Spleen (tissue), 11 donors: ENCODE results near the gene S100A4. TPM values are rescaled to one million over a fixed set of nuclear protein-coding genes. Genes with fewer than 3 reads are reported as not detected.

Experiments
- DNase-seq: peaks from one replicate; pipeline ENCODE4 v3.0.0-alpha.2; 2020
- H3K27ac ChIP-seq, 8 donors: fragments of 200-600 bp; sonication (generic) in 7 of 8; 1 replicate in 4 of 8; 2 replicates in 4 of 8; pipeline versions ENCODE4 v1.5.0 to v1.8.0; 2016 to 2021; ENCODE audit warnings: inconsistent platforms in 4 of 8, mild to moderate bottlenecking in 4 of 8, moderate library complexity in 1 of 8
- H3K27me3 ChIP-seq, 7 donors: fragments of 200-600 bp; sonication (generic) in 6 of 7; replicated peaks in 1 of 7; 1 replicate in 4 of 7; 2 replicates in 3 of 7; pipeline versions ENCODE4 v1.5.0 to v1.8.0; 2016 to 2021; ENCODE audit warnings: inconsistent platforms in 3 of 7, mild to moderate bottlenecking in 1 of 7
- H3K36me3 ChIP-seq, 6 donors: fragments of 200-600 bp; sonication (generic) in 5 of 6; 1 replicate in 4 of 6; 2 replicates in 2 of 6; pipeline versions ENCODE4 v1.5.0 to v1.8.0; 2016 to 2021; ENCODE audit warnings: inconsistent platforms in 2 of 6
- H3K4me1 ChIP-seq, 6 donors: fragments of 200-600 bp; sonication (generic) in 5 of 6; 1 replicate in 3 of 6; 2 replicates in 3 of 6; pipeline versions ENCODE4 v1.5.0 to v1.8.0; 2016 to 2021; ENCODE audit warnings: inconsistent platforms in 3 of 6
- H3K4me3 ChIP-seq, 8 donors: fragments of 200-600 bp; sonication (generic) in 7 of 8; 1 replicate in 4 of 8; 2 replicates in 4 of 8; pipeline versions ENCODE4 v1.5.0 to v1.8.0; 2016 to 2021; ENCODE audit warnings: inconsistent platforms in 4 of 8, mild to moderate bottlenecking in 4 of 8, moderate library complexity in 2 of 8
- H3K9me3 ChIP-seq, 8 donors: fragments of 200-600 bp; sonication (generic) in 7 of 8; 1 replicate in 4 of 8; 2 replicates in 4 of 8; pipeline versions ENCODE4 v1.5.0 to v1.8.0; 2016 to 2021; ENCODE audit warnings: inconsistent platforms in 4 of 8
- POLR2A ChIP-seq, 3 donors: fragments of 450-650 bp; IDR thresholded peaks; one replicate each; pipeline ENCODE4 v1.5.1; 2017; ENCODE audit warnings: antibody characterized with exemption in 3 of 3, mild to moderate bottlenecking in 1 of 3
- POLR2AphosphoS5 ChIP-seq, 3 donors: sonication (generic); formaldehyde crosslinking; IDR thresholded peaks; one replicate each; pipeline ENCODE4 v1.5.1; 2017; ENCODE audit warnings: antibody characterized with exemption in 3 of 3
- WGBS, 5 donors: extraction: QIAGEN DNeasy Blood & Tissue Kit in 3 of 5; methylation state at CpG; one replicate each; pipeline versions ENCODE4 v1.1.5 to v1.1.7; 2013 to 2018; 5-methylcytosine and 5-hydroxymethylcytosine counted together
- intact Hi-C: fragments of 100-400 bp; cut with DNase I; formaldehyde crosslinking; loops from one replicate; pipeline ENCODE4 v1.15.0; 2023; ENCODE audit warnings: low total_unique reads
- polyA plus RNA-seq, 3 donors: library from polyadenylated mRNA; stranded (reverse); fragments of 200-250 nt; gene quantifications; one replicate each; pipeline ENCODE4 v1.2.1, GENCODE V29; 2013
- total RNA-seq, 7 donors: library from RNA; depleted of rRNA in 3 of 7; stranded (reverse); fragments of >200 nt in 3 of 7; fragmentation: NEBNext Ultra II Directional in 4 of 7; extraction: Animal tissue kit (Norgen Biotek cat#: 25700) in 4 of 7; gene quantifications; one replicate each; pipeline versions ENCODE4 v1.1.0 to v1.2.1, GENCODE V29; 2016 to 2021
- TF ChIP-seq, protein P1 (sequence below), 11 experiments: fragments of 200-600 bp in 7 of 11; fragments of 450-650 bp in 4 of 11; sonication (generic) in 4 of 11; IDR thresholded peaks in 8 of 11; conservative IDR thresholded peaks in 3 of 11; 1 replicate in 7 of 11; 2 replicates in 4 of 11; pipeline versions ENCODE4 v1.4.0 to v1.8.0; 2016 to 2021; ENCODE audit warnings: antibody characterized with exemption in 11 of 11, inconsistent platforms in 4 of 11, mild to moderate bottlenecking in 1 of 11
- donor health status: healthy with polysubstance abuse.
- donor health status: DM: no; HTN: no; CAD: no; lungs with moderate emphysema.
- donor health status: DM: no; HTN: no; CAD: no.
- donor health status: Bipolar disorder and iron deficiency.
- donor health status: healthy.
- donor health status: DM: no; HTN: no; CAD: no.
- donor health status: DM: yes; HTN: yes; CAD: no.

S100A4 gene
- total and polyA plus RNA-seq, 10 donors = 161 to 755 (median 321) TPM

DNA sequence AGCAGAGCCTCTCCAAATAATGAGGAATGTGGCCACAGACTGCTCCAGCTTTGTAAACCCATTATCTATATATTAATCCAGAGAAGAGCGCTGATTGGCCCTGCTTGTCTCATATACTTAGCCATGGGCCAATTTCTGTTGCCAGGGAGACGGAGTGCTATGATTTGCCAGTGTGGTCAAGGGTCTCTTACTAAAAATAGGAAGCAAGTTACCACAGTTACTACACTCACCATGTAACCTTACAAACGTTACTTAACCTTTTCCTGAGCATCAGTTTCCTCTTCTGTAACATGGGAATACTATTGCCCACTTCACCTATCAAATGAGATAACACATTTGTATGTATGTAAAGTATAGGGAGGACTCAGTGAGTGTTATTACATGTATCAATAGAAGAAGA, 27.7 kb upstream of the S100A4 start:
- Histone ChIP-seq H3K4me3 (no peak overlapping the region), H3K9me3 (no peaks in the 10 kb centered on the region), H3K4me1 (peaks cover 13 to 48% (median 25%) of the 10 kb centered on the region in 6 donors), H3K27ac (peak overlapping the region in 7 of 8 donors; percentile 39 to 71 (median 57)), H3K36me3 (no peaks in the 10 kb centered on the region), H3K27me3 (peaks cover 0 to 18% (median 0%) of the 10 kb centered on the region in 7 donors)
- no peak for TF ChIP-seq POLR2AphosphoS5 (IDR thresholded peaks at IDR 0.05)
- TF ChIP-seq, protein P1, sequence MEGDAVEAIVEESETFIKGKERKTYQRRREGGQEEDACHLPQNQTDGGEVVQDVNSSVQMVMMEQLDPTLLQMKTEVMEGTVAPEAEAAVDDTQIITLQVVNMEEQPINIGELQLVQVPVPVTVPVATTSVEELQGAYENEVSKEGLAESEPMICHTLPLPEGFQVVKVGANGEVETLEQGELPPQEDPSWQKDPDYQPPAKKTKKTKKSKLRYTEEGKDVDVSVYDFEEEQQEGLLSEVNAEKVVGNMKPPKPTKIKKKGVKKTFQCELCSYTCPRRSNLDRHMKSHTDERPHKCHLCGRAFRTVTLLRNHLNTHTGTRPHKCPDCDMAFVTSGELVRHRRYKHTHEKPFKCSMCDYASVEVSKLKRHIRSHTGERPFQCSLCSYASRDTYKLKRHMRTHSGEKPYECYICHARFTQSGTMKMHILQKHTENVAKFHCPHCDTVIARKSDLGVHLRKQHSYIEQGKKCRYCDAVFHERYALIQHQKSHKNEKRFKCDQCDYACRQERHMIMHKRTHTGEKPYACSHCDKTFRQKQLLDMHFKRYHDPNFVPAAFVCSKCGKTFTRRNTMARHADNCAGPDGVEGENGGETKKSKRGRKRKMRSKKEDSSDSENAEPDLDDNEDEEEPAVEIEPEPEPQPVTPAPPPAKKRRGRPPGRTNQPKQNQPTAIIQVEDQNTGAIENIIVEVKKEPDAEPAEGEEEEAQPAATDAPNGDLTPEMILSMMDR (IDR thresholded peaks at IDR 0.05 in 8 of 11, conservative IDR thresholded peaks at IDR 0.05 in 3 of 11) = no peak
- no peak for TF ChIP-seq POLR2A (IDR thresholded peaks at IDR 0.05)
- no peak for DNase-seq
- intact Hi-C loops = loop anchor here (5.0 kb wide), 1 partner anchor 44 kb away; the partner anchor contains the start of gene S100A14
- 39 to 65% (median 56%) methylated on average over 3 of the region's 3 CpGs for WGBS, 5 donors

GRCh38 chr1:153572569-153573015, 27.0 kb upstream of the S100A4 start:
- DNase-seq = peak; percentile 91
- no peaks in the 10 kb centered on the region for H3K9me3 ChIP-seq
- H3K27ac ChIP-seq = peak overlapping the region; percentile 29 to 71 (median 54)
- intact Hi-C loops = loop anchor here (5.0 kb wide), 1 partner anchor 45 kb away; the partner anchor contains the start of gene S100A14
- peaks cover 18 to 54% (median 30%) of the 10 kb centered on the region in 6 donors for H3K4me1 ChIP-seq
- no peak overlapping the region for H3K4me3 ChIP-seq
- no peaks in the 10 kb centered on the region for H3K36me3 ChIP-seq
- peaks cover 0 to 13% (median 0%) of the 10 kb centered on the region in 7 donors for H3K27me3 ChIP-seq
- 5 to 14% (median 8%) methylated on average over 3 of the region's 3 CpGs for WGBS, 5 donors
- TF ChIP-seq, protein P1 (IDR thresholded peaks at IDR 0.05 in 8 of 11, conservative IDR thresholded peaks at IDR 0.05 in 3 of 11) = peak; percentile 53 to 92 (median 84)
- TF ChIP-seq POLR2AphosphoS5 (IDR thresholded peaks at IDR 0.05) (peak in 2 of 3 donors; percentile 62 to 66), POLR2A (IDR thresholded peaks at IDR 0.05) (no peak)

DNA sequence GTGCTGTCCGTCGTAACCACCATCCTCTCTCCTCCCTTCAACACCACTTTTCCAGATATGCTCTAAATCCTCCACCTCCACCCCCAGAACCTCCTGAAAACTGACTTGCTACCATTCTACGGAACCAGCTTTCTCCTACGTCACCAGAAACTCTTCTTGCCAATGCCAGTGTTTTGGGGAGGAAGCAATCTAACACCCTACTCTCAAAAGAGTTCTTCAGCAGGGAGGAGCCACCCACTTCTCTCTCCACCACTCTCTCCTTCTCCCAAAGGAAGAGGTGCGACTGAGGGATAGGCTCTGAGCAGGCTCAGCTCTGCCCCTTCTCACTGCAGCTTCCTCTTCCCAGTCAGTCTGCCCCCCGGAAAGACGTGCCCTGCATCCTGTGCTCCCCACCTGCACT, 26.1 kb upstream of the S100A4 start:
- Histone ChIP-seq H3K36me3 (no peaks in the 10 kb centered on the region), H3K9me3 (no peaks in the 10 kb centered on the region), H3K4me3 (no peak overlapping the region), H3K27ac (no peak overlapping the region), H3K27me3 (peaks cover 0 to 4% (median 0%) of the 10 kb centered on the region in 7 donors), H3K4me1 (peaks cover 22 to 54% (median 37%) of the 10 kb centered on the region in 6 donors)
- 63 to 78% (median 75%) methylated on average over 7 of the region's 7 CpGs for WGBS, 5 donors
- intact Hi-C loops = loop anchor here (5.0 kb wide), 1 partner anchor 46 kb away; the partner anchor contains the start of gene S100A14
- DNase-seq = no peak
- TF ChIP-seq, protein P1 (IDR thresholded peaks at IDR 0.05 in 8 of 11, conservative IDR thresholded peaks at IDR 0.05 in 3 of 11) = no peak
- TF ChIP-seq POLR2A (IDR thresholded peaks at IDR 0.05) (no peak), POLR2AphosphoS5 (IDR thresholded peaks at IDR 0.05) (no peak)

DNA sequence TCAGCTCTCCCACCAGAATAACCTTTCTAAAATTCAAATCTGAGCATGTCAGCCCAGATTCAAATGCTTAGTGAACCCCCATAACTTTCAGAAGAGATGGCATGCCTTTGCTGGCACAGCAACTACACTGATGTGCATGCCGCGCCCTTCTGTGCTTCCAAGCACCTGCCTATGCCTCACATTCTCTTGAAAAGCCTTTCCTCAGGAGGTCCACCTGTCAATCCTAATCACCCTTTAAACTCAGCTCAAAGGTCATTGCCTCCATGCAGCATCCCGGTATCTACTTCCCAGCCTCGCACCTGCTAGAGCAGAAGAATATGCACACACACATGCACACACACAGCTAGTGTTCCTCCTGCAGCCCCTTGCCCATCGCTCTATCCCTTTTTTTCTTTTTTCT, 25.3 kb upstream of the S100A4 start:
- intact Hi-C loops = loop anchor here (5.0 kb wide), 1 partner anchor 46 kb away; the partner anchor contains the start of gene S100A14
- Histone ChIP-seq H3K4me1 (peaks cover 29 to 61% (median 45%) of the 10 kb centered on the region in 6 donors), H3K4me3 (no peak overlapping the region), H3K9me3 (no peaks in the 10 kb centered on the region), H3K27me3 (no peaks in the 10 kb centered on the region), H3K27ac (no peak overlapping the region), H3K36me3 (no peaks in the 10 kb centered on the region)
- no peak for DNase-seq
- TF ChIP-seq POLR2AphosphoS5 (IDR thresholded peaks at IDR 0.05) (no peak), POLR2A (IDR thresholded peaks at IDR 0.05) (no peak)
- TF ChIP-seq, protein P1 (IDR thresholded peaks at IDR 0.05 in 8 of 11, conservative IDR thresholded peaks at IDR 0.05 in 3 of 11) = no peak
- 94 to 97% (median 96%) methylated on average over 5 of the region's 5 CpGs for WGBS, 5 donors
